NCI-H1930 (cell line): ENCODE measurements around the gene FAM234A.
"Not testable (repeated sequence)": the region's sequence is repeated elsewhere in the genome, so short reads cannot be mapped to it uniquely, and the experiment has no call there.

Source experiments
- DNase-seq, 2 experiments: peaks; one replicate each; lab custom pipeline; 2025; lab: John Stamatoyannopoulos, UW

Gene FAM234A

GRCh38 chr16:265711-266110 is 31.1 kb downstream of the FAM234A start:
- DNase-seq: no peak

- no peak for DNase-seq
Measured at GRCh38 chr16:266258-267164, 31.9 kb downstream of the FAM234A start.

GRCh38 chr16:267562-267961 is 32.9 kb downstream of the FAM234A start:
- not testable (repeated sequence) for DNase-seq

GRCh38 chr16:268141-269053 is 33.8 kb downstream of the FAM234A start:
- no peak for DNase-seq

GRCh38 chr16:269061-269796 is 34.6 kb downstream of the FAM234A start:
- no peak for DNase-seq

GRCh38 chr16:270381-271255 is 36.0 kb downstream of the FAM234A start:
- DNase-seq: no peak

- no peak for DNase-seq
Measured at GRCh38 chr16:272633-273546, 38.3 kb downstream of the FAM234A start.

- DNase-seq: no peak
Measured at GRCh38 chr16:273547-274421, 39.2 kb downstream of the FAM234A start.

GRCh38 chr16:275041-275641 is 40.5 kb downstream of the FAM234A start:
- no peak for DNase-seq

GRCh38 chr16:275786-276232 is 41.2 kb downstream of the FAM234A start, which contains the start of gene RGS11:
Gene RGS11 (minus strand): TSS chr16:275944. CDS start chr16:275911, 33 bp downstream.
- no peak for DNase-seq

GRCh38 chr16:276426-277077 is 41.9 kb downstream of the FAM234A start:
- no peak for DNase-seq

- DNase-seq: no peak
Measured at GRCh38 chr16:278863-279366, 44.3 kb downstream of the FAM234A start.

GRCh38 chr16:279531-279930 is 44.9 kb downstream of the FAM234A start:
- DNase-seq: no peak

- no peak for DNase-seq
Measured at GRCh38 chr16:280005-280460, 45.4 kb downstream of the FAM234A start.

- DNase-seq: no peak
Measured at GRCh38 chr16:280552-280951, 45.9 kb downstream of the FAM234A start, which contains the start of gene ARHGDIG. Gene ARHGDIG (plus strand): TSS chr16:280591. CDS start chr16:280681, 90 bp downstream.

- DNase-seq: no peak
Measured at GRCh38 chr16:280991-281659, 46.5 kb downstream of the FAM234A start.
